ENCODE measurements around the gene CREB3L1. TPM values are rescaled to one million over a fixed set of nuclear protein-coding genes. Genes with fewer than 3 reads are reported as not detected.

Gene CREB3L1
- total and polyA plus RNA-seq, 2 experiments from 2014 or later: 22.9 to 275 TPM

- Histone ChIP-seq H3K9me2 (replicated peaks; ENCODE audit: insufficient read depth) (no peaks in the 10 kb centered on the region), H3K27me3 (no peaks in the 10 kb centered on the region), H3K4me2 (no peak overlapping the region), H3K4me1 (ENCODE audit: insufficient read depth) (peaks cover 49% of the 10 kb centered on the region), H3K27ac (no peak overlapping the region), H4K20me1 (ENCODE audit: insufficient read depth, poor library complexity, severe bottlenecking) (no peaks in the 10 kb centered on the region), H3K9me3 (ENCODE audit: low read depth) (no peaks in the 10 kb centered on the region), H3K79me2 (no peaks in the 10 kb centered on the region), H2AFZ (no peak overlapping the region), H3K36me3 (replicated peaks; ENCODE audit: insufficient read depth, low read depth) (no peaks in the 10 kb centered on the region), H3K4me3 (no peak overlapping the region)
- no peak for TF ChIP-seq EZH2 (IDR thresholded peaks at IDR 0.05; ENCODE audit: borderline replicate concordance)
- no peak for TF ChIP-seq EZH2phosphoT487 (IDR thresholded peaks at IDR 0.05; ENCODE audit: low read depth, severe bottlenecking, unreplicated experiment)
- TF ChIP-seq, protein P1, sequence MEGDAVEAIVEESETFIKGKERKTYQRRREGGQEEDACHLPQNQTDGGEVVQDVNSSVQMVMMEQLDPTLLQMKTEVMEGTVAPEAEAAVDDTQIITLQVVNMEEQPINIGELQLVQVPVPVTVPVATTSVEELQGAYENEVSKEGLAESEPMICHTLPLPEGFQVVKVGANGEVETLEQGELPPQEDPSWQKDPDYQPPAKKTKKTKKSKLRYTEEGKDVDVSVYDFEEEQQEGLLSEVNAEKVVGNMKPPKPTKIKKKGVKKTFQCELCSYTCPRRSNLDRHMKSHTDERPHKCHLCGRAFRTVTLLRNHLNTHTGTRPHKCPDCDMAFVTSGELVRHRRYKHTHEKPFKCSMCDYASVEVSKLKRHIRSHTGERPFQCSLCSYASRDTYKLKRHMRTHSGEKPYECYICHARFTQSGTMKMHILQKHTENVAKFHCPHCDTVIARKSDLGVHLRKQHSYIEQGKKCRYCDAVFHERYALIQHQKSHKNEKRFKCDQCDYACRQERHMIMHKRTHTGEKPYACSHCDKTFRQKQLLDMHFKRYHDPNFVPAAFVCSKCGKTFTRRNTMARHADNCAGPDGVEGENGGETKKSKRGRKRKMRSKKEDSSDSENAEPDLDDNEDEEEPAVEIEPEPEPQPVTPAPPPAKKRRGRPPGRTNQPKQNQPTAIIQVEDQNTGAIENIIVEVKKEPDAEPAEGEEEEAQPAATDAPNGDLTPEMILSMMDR (IDR thresholded peaks at IDR 0.05; ENCODE audit: poor library complexity): no peak
- WGBS (ENCODE audit: low lambda C conversion rate, missing lambda C conversion rate): 84% methylated on average over 9 of the region's 9 CpGs
- DNase-seq (ENCODE audit: low spot score): no peak
Observed at GRCh38 chr11:46247090-46247489, 30.4 kb upstream of the CREB3L1 start.

DNA sequence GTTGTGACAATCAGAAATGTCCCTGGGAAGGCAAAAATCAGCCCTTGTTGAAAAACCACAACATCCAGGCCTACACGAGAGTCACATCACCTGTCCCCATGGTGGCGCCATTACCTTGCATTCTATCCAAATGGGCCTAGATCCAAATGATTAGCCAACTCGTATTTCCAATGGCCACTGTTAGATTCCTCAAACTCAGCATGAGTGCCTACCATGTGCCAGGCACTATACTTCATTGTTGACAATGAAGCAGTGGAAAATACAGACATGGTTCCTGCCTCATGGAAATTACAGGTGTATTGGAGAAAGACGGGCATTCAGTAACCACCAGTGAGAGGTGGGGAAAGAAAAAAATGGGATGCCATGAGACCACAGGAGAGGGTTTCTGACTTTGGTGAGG lies 29.8 kb upstream of the CREB3L1 start:
- Histone ChIP-seq H3K9me2 (replicated peaks; ENCODE audit: insufficient read depth) (no peaks in the 10 kb centered on the region), H3K27me3 (no peaks in the 10 kb centered on the region), H3K79me2 (no peaks in the 10 kb centered on the region), H3K27ac (peak overlapping the region; percentile 91), H3K4me1 (ENCODE audit: insufficient read depth) (peaks cover 48% of the 10 kb centered on the region), H3K9me3 (ENCODE audit: low read depth) (no peaks in the 10 kb centered on the region), H3K4me3 (no peak overlapping the region), H3K4me2 (no peak overlapping the region), H3K36me3 (replicated peaks; ENCODE audit: insufficient read depth, low read depth) (no peaks in the 10 kb centered on the region), H2AFZ (no peak overlapping the region), H4K20me1 (ENCODE audit: insufficient read depth, poor library complexity, severe bottlenecking) (no peaks in the 10 kb centered on the region)
- TF ChIP-seq, protein P1 (IDR thresholded peaks at IDR 0.05; ENCODE audit: poor library complexity): peak; percentile 60
- no peak for TF ChIP-seq EZH2phosphoT487 (IDR thresholded peaks at IDR 0.05; ENCODE audit: low read depth, severe bottlenecking, unreplicated experiment)
- WGBS (ENCODE audit: low lambda C conversion rate, missing lambda C conversion rate): 57% methylated on average over 4 of the region's 4 CpGs
- DNase-seq (ENCODE audit: low spot score): peak; percentile 78

DNA sequence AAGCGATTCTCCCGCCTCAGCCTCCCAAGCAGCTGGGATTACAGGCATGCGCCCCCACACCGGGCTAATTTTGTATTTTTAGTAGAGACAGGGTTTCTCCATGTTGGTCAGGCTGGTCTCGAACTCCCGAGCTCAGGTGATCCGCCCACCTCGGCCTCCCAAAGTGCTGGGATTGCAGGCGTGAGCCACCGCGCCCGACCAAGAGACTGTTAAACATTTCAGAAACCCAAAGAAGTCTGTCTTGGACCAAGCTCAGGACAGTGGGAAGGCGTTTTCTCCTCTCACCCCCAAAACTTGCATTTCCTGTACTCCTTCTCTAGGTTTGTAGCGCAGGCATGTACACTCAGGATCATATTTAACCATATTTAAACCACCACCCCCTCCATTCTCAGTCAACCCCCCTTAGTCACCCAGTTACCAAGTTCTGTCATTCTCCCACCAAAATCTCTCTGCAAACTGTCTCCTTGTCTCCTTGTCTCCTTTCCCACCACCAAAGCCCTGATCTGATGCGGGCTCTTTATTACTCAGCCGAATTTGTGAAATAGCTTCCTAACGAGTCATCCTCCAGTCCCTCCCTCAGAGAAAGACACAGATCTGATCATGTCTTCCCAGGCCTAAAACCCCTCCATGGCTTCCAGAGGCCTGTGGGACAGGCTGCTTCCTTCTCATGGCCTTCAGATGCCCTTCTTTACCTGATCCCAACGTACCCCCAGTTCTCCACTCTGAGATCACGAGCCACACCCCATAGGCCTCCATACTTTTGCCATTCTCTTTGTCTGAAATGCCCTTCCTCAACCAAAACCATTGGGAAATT lies 29.0 kb upstream of the CREB3L1 start:
- Histone ChIP-seq H3K9me3 (ENCODE audit: low read depth) (no peaks in the 10 kb centered on the region), H3K4me3 (no peak overlapping the region), H3K27ac (peak overlapping the region; percentile 91), H4K20me1 (ENCODE audit: insufficient read depth, poor library complexity, severe bottlenecking) (no peaks in the 10 kb centered on the region), H3K79me2 (no peaks in the 10 kb centered on the region), H3K4me2 (no peak overlapping the region), H3K36me3 (replicated peaks; ENCODE audit: insufficient read depth, low read depth) (no peaks in the 10 kb centered on the region), H3K9me2 (replicated peaks; ENCODE audit: insufficient read depth) (no peaks in the 10 kb centered on the region), H3K4me1 (ENCODE audit: insufficient read depth) (peaks cover 51% of the 10 kb centered on the region), H3K27me3 (no peaks in the 10 kb centered on the region), H2AFZ (no peak overlapping the region)
- peak; percentile 68 for DNase-seq (ENCODE audit: low spot score)
- TF ChIP-seq EZH2 (IDR thresholded peaks at IDR 0.05; ENCODE audit: borderline replicate concordance): no peak
- TF ChIP-seq, protein P1 (IDR thresholded peaks at IDR 0.05; ENCODE audit: poor library complexity): no peak
- no peak for TF ChIP-seq EZH2phosphoT487 (IDR thresholded peaks at IDR 0.05; ENCODE audit: low read depth, severe bottlenecking, unreplicated experiment)
- 81% methylated on average over 19 of the region's 19 CpGs for WGBS (ENCODE audit: low lambda C conversion rate, missing lambda C conversion rate)
